HEK293 (cell line): ENCODE results near the gene FAM228B.

Experiments
- BCL11B ChIP-seq: fragments of 450-650 bp; formaldehyde crosslinking; IDR thresholded peaks from 2 replicates; pipeline ENCODE4 v1.5.1; 2016; ENCODE audit warnings: low read depth, missing biosample characterization, missing genetic modification characterization
- KLF17 ChIP-seq: fragments of 450-650 bp; formaldehyde crosslinking; IDR thresholded peaks from 2 replicates; pipeline ENCODE4 v1.5.1; 2016; ENCODE audit warnings: missing biosample characterization, missing genetic modification characterization
- MEIS1 ChIP-seq: sonication (generic); formaldehyde crosslinking; IDR thresholded peaks from 2 replicates; pipeline ENCODE4 v1.8.1; 2022; ENCODE audit warnings: missing genetic modification reagents, mild to moderate bottlenecking, borderline replicate concordance
- REST ChIP-seq: fragments of 450-650 bp; formaldehyde crosslinking; IDR thresholded peaks from 2 replicates; pipeline ENCODE4 v1.5.1; 2016; ENCODE audit warnings: missing biosample characterization, missing genetic modification characterization
- YY1 ChIP-seq: fragments of 450-650 bp; formaldehyde crosslinking; IDR thresholded peaks from 2 replicates; pipeline ENCODE4 v1.5.1; 2018; ENCODE audit warnings: missing biosample characterization, missing genetic modification characterization
- ZFP3 ChIP-seq: fragments of 450-650 bp; formaldehyde crosslinking; IDR thresholded peaks from 2 replicates; pipeline ENCODE4 v1.5.1; 2016; ENCODE audit warnings: low read depth, missing biosample characterization, missing genetic modification characterization
- ZNF24 ChIP-seq: fragments of 450-650 bp; formaldehyde crosslinking; IDR thresholded peaks from 2 replicates; pipeline ENCODE4 v1.5.1; 2016; ENCODE audit warnings: missing biosample characterization, missing genetic modification characterization
- ZNF544 ChIP-seq: fragments of 450-650 bp; formaldehyde crosslinking; IDR thresholded peaks from 2 replicates; pipeline ENCODE4 v1.5.0; 2017; ENCODE audit warnings: missing biosample characterization, missing genetic modification characterization
- ZNF76 ChIP-seq: fragments of 450-650 bp; formaldehyde crosslinking; IDR thresholded peaks from 2 replicates; pipeline ENCODE4; 2016; ENCODE audit warnings: low read depth, missing biosample characterization, missing genetic modification characterization, borderline replicate concordance
- TF ChIP-seq, protein P1 (sequence below): fragments of 450-650 bp; formaldehyde crosslinking; IDR thresholded peaks from 2 replicates; pipeline ENCODE4 v1.5.1; 2016; ENCODE audit warnings: missing biosample characterization, missing genetic modification characterization
- TF ChIP-seq, protein P2 (sequence below): fragments of 450-650 bp; formaldehyde crosslinking; IDR thresholded peaks from 2 replicates; pipeline ENCODE4 v1.5.1; 2016; ENCODE audit warnings: missing biosample characterization, missing genetic modification characterization
- TF ChIP-seq, protein P3 (sequence below): sonication (generic); formaldehyde crosslinking; IDR thresholded peaks from 2 replicates; pipeline ENCODE4 v1.8.1; 2022; ENCODE audit warnings: mild to moderate bottlenecking, moderate library complexity, missing genetic modification reagents
- TF ChIP-seq, protein P4 (sequence below): fragments of 450-650 bp; formaldehyde crosslinking; IDR thresholded peaks from 2 replicates; pipeline ENCODE4 v1.5.1; 2016; ENCODE audit warnings: missing biosample characterization, missing genetic modification characterization

DNA sequence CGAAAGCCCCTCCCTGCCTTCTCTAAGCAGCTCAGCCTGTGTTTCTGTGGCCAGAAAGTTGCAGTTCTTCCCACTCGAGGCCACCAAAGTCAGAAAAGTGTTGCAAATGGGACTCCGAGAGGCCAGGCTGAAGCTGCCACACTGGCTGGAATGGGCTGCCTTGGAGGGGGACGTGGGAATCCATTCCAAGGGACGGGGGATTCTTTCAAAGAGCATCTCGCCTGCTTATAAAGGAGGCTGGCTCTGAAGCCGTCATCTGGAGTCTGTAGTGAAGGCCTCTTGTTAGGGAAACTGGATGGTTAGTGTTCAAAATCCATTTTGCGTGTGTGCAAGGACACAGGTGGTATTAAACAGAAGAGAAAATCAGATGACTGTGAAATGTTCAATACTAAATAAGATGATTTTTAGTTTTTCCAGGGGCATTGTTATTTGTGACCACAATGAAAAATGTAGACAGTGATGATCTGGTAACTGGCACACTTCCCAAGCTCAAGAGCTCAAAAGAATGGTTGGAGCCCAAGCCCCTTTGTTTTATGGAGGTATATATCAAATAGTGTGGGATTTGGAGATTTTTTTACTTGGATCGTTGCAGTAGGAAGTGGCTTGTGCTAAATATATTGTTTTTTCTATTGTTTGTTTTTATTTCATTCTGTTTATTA lies 782 bp downstream of the FAM228B start:
- TF ChIP-seq, protein P1, sequence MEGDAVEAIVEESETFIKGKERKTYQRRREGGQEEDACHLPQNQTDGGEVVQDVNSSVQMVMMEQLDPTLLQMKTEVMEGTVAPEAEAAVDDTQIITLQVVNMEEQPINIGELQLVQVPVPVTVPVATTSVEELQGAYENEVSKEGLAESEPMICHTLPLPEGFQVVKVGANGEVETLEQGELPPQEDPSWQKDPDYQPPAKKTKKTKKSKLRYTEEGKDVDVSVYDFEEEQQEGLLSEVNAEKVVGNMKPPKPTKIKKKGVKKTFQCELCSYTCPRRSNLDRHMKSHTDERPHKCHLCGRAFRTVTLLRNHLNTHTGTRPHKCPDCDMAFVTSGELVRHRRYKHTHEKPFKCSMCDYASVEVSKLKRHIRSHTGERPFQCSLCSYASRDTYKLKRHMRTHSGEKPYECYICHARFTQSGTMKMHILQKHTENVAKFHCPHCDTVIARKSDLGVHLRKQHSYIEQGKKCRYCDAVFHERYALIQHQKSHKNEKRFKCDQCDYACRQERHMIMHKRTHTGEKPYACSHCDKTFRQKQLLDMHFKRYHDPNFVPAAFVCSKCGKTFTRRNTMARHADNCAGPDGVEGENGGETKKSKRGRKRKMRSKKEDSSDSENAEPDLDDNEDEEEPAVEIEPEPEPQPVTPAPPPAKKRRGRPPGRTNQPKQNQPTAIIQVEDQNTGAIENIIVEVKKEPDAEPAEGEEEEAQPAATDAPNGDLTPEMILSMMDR, result no peak
- no peak for TF ChIP-seq YY1
- no peak for TF ChIP-seq ZNF76 (tag by site-specific recombination)
- TF ChIP-seq MEIS1 (CRISPR knock-in tag), result no peak
- TF ChIP-seq ZNF544 (tag by site-specific recombination), result no peak
- TF ChIP-seq BCL11B (tag by site-specific recombination), result no peak
- TF ChIP-seq, protein P2, sequence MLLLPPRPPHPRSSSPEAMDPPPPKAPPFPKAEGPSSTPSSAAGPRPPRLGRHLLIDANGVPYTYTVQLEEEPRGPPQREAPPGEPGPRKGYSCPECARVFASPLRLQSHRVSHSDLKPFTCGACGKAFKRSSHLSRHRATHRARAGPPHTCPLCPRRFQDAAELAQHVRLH (tag by site-specific recombination), result no peak
- TF ChIP-seq ZFP3 (tag by site-specific recombination), result no peak
- no peak for TF ChIP-seq ZNF24
- TF ChIP-seq, protein P3, sequence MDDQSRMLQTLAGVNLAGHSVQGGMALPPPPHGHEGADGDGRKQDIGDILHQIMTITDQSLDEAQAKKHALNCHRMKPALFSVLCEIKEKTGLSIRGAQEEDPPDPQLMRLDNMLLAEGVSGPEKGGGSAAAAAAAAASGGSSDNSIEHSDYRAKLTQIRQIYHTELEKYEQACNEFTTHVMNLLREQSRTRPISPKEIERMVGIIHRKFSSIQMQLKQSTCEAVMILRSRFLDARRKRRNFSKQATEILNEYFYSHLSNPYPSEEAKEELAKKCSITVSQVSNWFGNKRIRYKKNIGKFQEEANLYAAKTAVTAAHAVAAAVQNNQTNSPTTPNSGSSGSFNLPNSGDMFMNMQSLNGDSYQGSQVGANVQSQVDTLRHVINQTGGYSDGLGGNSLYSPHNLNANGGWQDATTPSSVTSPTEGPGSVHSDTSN (CRISPR knock-in tag), result no peak
- TF ChIP-seq, protein P4, sequence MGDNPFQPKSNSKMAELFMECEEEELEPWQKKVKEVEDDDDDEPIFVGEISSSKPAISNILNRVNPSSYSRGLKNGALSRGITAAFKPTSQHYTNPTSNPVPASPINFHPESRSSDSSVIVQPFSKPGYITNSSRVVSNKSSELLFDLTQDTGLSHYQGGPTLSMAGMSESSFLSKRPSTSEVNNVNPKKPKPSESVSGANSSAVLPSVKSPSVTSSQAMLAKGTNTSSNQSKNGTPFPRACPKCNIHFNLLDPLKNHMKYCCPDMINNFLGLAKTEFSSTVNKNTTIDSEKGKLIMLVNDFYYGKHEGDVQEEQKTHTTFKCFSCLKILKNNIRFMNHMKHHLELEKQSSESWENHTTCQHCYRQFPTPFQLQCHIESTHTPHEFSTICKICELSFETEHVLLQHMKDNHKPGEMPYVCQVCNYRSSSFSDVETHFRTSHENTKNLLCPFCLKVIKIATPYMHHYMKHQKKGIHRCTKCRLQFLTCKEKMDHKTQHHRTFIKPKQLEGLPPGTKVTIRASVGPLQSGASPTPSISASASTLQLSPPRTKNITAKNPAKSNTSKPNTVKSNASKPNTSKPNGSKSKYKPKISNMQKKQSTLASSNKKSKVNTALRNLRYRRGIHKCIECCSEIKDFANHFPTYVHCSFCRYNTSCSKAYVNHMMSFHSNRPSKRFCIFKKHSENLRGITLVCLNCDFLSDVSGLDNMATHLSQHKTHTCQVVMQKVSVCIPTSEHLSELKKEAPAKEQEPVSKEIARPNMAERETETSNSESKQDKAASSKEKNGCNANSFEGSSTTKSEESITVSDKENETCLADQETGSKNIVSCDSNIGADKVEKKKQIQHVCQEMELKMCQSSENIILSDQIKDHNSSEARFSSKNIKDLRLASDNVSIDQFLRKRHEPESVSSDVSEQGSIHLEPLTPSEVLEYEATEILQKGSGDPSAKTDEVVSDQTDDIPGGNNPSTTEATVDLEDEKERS, result no peak
- no peak for TF ChIP-seq KLF17 (tag by site-specific recombination)
- TF ChIP-seq REST (tag by site-specific recombination), result no peak
